Activated CD4-positive, alpha-beta T cell treated with anti-CD3 and anti-CD28 coated beads, Interleukin-2, amount 50 U/mL, for 16 hours (primary cell): ENCODE data around the gene DENND1A.

Source experiments
- DNase-seq: peaks from one replicate; pipeline ENCODE4 v3.0.0-alpha.2; 2020

The DENND1A gene

DNA sequence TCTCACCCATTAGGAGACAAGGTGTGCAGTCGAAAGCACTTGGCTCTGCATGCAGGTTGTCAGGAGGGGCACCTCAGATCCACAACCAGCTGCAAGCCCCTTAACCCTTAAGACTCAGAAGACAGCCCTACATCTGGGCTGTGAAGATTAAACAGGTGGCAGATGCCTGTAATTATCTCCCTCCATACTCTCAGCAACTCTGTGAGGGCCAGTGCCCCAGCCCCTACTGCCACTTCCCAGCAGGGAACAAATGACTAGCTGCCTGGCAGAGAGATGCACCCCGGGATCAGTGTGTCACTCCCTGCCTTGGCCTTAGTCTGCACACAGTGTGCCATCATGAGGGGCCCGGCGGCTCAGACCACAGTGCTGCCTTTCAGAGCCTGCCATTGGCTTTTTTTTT lies 532.0 kb downstream of the DENND1A start:
- DNase-seq: no peak

DNA sequence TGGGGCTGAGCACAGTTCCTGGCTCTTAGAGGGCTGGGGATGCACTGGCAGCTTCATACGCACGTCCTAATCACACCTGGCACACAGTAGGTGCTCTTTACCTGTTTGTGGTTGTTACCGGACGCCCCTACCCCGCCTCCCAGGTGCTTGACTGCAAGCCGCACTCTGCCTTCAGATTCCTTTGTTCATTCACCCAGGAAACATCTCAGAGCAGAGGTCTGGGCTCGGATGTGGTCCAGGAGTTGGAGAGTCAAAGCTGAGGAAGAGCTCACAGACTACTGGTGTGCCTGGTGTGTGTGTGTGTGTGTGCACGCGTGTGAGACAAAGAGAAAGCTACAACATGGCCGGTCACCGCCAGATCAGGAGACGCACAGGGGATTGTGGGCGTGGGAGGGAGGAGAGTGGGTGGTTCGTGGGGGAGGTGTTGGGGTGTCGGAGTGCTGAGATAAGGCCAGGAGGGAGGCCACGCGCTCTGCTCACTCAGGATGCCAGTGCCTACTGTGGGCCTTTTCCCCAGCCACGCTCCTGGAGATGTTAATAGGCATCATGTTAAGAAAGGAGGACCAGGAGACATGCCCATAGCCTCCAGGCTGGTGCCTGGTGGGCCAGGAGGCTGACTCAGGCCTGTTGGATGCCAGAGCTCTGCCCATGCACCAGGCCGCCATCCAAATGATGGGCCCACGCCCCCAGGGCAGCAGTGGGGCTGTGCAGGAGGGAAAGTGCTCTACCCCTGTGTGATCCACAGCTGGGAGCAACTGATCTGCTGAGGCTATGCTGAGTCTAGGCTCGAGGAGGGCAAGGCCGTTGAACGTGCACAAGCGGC lies 534.0 kb downstream of the DENND1A start:
- DNase-seq: no peak

DNA sequence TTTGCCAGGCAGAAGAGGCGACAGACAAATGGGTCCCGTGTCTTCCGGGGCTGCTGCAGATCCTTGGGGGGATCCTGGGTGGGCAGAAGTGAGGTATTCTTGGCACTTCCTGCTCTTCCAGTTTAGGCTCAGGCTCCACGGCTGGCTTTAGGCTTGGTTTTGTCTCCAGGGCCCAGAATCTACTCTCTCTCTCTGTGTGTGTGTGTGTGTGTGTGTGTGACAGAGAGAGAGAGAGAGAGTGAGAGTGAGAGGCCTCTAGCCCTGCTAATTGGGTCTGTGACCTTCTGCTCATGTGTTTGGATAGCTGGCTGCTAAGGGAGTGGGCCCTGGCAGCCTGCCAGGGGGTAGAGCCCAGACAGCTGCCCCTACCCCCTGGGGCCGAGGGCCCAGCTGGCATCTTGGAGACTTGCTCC lies 534.6 kb downstream of the DENND1A start:
- DNase-seq: no peak

DNA sequence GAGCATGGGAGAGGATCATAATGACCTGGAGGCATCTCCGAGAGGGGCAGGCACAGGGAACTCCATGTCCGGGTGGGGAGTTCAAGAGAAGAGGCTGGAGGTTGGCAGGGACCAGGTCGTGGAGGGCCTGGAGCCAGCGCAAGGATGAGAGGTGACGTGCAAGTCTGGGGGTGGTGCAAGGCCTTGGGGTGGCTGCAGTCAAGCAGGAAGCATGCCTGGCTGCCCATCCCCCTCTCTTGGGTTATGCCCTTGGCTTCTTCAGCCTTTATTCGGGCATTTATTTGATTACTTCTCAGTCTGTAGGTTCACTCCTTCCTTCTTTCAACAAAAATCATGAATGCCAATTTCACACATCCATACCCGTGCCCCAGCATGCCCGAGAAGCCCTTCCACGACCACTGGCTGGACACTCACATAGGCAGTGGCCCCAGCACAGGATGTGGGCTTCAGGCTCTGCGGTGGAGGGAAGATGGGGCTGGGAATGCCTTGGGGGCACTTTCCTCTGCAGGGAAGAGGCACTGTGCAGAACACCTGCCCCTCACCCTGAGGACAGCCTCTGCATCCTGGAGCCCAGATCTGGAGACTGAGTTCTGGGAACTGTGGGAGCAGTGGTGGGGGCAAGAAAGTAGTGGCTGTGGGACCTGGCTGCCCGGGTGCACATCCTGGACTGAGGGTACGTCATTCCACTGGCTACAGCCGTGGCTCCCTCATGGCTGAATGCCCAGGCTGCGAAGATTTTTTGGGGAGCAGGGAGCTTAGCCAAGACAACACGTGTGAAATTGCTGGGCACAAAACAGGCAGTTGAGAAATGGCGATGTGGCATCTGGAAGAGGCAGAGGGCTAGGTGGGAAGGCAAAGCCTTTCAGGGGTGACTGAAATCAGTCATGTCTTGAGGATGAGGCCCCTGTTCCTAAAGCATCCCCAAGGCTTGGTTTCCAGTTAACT lies 535.4 kb downstream of the DENND1A start:
- DNase-seq: no peak

DNA sequence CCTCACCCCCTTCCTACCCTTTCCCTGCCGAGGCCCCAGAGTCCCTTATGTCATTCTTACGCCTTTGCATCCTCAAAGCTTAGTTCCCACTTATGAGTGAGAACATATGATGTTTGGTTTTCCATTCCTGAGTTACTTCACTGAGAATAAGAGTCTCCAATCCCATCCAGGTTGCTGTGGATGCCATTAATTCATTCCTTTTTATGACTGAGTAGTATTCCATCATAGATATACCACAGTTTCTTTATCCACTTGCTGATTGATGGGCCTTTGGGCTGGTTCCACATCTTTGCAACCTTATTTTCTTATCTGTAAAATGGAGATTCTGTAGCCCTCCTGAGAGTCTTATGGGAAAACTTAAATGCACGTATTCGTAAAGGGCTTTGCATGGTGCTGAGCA lies 537.1 kb downstream of the DENND1A start:
- DNase-seq: no peak

DNA sequence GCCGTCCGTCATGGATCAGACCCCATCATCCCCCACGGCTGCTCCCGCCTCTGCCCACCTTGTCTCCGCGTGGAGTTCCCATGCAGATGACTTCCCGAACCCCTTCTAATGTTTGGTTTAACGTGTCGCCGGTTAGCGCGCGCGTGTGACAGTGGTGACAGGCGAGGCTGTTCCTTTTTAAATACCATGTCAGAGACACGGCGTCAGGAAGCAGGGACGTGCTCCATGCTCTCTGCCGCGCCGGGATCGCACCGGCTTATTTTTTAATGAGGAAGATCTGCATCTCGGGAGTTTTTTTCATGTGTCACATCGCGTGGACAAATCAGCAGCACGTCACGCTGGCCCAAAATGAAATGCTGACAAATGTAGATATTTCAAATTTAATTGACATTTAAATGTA lies 538.0 kb downstream of the DENND1A start:
- DNase-seq: no peak

DNA sequence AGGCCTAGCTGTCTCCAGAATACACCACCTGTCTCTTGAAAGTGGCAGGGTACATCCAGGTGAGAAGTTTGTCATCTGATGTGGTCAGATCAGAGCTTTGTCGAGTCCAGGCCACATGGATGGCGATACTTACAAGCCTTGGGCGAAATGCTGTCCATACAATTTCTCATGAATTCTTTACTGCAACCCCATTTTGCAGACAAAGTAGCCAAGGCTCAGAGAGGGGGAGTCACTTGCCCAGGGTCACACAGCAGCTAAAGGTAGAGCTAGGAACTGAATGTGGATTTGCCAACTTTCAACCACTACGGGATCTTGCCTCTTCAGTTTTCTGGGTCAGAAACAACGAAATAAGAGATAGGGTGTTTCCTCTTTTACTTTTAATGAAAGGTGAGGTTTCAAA lies 538.7 kb downstream of the DENND1A start:
- no peak for DNase-seq

DNA sequence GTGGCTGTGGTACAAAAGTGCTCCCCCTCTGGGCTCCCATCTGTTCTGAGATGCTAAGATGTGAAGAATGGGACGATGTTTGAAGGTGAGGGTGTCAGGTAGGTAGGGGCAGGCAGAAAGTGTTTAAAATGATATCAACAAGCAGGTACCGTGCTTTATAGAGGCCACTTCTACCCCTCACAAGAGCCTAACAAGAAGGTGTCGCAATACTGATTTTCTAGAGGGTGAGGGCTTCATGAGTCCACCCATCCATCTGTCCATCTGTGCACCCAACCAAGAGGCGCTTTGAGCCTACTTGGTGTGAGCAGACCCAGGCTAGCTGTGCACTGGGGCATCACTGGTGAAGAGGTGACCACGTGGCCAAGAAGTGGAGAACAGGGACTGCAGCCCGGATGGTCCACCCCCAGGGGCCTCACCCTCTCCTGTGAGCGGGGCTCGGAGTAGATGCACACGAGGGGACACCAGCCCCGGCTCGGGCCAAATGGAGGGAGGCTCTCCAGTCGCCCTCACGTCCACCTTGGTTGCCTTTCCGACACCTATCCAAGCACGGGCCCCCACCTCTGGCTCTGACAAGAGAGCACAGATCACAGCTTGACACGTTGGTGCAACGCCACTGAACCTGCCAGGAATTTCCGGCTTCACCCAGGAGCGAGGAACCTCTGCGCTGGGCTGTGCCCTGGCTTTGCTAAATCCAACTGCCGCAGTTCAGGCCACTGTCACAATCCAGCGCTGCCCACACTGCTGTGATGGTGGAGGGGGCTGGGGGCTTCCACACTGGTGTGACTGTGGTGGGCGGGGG lies 539.4 kb downstream of the DENND1A start:
- DNase-seq: no peak

DNA sequence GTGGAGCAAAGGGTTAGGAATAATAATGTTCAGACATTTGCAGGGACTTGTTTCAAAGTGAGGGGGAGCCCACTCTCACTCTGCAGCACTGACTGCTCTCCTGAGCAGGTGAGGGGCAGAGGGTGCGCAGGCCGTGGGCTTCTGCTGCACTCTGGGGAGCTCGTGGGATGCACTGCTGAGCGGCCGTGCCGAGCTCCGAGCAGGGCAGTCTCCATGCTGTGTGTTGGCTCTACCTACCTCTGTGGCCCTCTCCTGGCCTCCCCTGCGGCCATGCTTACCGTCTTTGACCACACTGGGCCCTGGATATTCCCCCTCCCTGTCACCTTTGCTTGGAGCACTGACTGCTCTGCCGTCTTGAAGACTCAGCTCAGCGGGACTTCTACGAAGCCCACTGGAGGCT lies 540.2 kb downstream of the DENND1A start:
- DNase-seq: no peak

DNA sequence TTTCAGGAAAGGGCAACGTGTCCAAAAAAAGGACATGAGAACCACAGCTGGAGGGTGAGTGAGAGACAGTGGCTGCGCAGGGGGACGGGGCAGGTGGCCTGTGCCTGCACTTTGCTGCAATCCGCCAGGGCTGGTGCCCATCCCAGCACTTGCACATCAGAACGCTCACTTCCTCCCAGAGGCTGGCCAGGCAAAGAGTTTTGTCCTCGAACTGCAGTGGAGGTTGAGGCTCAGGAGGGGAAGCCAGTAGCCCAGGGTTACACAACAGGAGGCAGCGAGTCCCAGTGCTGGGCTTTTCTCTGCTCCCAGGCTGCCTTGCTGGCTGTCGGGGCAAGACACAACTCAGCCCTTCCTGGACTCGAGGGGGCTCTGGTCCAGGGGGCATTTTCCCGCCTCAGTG lies 540.9 kb downstream of the DENND1A start:
- DNase-seq: no peak

DNA sequence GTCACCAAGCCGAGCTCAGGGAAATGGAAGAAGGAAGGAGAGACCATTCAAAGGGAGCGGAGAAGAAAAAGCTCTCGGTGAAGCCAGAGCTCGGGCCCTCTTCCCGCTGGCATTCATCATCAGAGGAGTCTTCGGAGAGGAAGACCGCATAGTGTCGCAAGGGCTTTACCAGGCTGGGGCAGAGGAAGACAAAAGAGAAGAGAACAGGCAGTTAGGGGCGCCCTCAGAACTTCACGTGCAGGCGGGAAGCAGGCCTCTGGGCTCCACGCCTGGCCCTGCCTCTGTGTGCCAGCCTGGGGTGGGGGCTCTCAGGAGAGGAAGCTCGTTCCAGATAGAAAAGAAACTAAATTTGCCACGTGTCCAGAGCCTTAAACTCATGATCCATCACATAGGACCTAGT lies 542.2 kb downstream of the DENND1A start:
- no peak for DNase-seq

DNA sequence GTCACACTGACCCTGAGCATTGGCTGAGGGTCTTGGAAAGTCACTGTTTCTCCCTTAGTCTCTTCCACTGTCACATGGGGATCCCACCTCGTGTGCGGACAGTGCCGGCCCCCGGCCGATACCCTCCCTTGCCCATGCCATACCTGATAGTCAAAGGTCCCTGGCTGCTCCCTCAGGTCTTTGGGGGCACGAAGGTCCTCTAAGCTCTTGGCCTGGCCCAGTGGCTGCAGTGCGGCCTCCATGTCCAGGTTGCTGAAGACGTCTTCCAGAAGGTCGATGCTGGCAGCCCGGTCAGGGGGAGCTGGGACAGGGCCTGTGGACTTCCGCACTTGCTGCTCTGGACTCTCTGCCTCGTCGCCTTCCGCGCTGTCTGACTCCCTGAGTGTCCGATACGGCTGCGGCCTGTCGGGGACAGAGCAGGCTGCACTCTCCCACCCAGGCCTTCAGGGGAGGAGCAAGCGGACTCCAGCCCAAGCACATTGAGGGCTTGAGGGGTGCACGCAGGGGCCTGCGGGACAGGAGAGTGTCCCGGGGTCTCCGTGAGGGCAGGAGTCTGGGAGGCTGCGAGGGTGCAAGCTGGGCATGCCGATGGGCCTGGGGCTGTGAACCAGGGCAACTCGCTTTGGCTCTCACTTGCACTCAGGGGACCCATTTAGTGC lies 546.3 kb downstream of the DENND1A start:
- DNase-seq: no peak

DNA sequence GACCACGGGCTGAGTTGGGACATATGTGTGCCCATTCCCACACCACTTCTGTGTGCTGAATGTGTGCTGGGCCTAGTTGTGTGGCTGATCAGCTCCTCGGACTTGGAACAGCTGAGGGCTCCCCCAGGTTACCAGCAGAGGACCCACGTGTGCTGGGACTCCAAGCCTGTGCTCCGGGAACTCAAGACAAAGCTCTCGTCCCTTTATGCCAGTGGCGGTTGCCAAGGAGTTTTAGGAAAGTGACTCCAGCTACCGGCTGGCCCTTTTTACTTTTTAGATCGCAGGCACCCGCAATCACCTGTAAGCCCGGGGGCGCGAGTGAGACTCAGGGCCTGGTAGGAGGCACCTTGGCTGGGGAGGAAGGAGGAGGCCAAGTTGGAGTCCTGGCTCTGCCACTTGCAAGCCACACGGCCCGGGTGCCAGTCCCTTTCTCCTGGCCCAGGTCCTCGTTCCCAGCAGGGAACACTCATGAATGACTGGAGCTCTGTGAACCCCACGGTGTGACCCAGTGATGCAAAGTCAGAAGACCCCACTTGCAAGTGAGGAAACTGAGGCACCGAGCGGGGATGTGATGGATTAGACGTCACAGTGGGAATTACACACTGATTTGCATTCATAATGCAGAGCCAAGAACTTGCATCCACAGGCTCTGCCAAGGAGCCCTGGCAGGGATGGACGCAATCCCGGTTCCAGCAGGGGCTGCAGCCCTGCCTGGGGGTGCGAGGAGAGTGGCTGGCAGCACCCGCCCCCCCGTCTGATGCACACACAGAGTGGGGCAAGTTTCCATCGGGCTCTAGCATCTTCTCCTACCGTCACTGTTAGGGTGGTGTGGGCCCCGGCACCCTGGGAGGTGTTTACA lies 547.0 kb downstream of the DENND1A start:
- no peak for DNase-seq

DNA sequence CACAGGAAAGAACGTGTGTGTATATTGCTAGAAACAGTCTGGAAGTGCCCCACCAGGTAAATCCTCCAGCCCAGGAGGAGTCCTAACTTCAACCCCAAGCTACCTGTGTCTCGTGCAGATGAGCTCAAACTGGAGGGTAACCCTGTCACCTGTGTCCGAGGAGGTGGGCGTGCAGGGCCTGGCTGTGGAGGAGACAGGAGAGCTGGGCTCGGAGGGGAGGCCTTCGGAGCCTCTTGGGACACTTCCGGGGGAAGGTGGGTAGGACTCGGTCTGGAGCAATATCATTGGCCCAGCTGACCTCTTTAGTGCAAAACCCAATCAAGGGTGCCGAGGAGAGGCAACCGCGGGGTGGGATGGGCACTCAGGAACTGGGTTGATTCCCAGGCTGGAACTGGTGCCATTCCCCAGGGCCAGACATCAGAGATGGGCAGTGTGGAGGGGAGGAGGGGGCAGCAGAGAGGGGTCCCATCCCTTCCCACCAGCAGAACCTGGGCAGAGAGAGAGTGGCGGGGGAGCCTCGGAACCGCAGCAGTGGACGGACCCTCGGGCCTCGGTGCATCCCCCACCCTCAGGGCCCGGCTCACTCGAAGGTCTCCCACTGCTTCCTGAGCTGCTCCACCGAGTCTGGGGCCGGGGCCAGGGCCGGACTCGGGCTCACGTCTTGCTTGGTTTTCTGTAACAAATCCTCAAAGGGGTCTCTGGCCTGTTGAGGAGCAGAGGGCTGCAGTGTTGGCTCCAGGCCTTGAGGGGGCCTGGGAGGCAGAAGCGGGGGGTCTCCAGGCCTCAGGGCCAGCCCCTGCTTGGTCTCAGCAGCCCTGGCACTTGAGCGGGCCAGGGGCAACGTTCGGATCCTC lies 548.8 kb downstream of the DENND1A start:
- DNase-seq: no peak

DNA sequence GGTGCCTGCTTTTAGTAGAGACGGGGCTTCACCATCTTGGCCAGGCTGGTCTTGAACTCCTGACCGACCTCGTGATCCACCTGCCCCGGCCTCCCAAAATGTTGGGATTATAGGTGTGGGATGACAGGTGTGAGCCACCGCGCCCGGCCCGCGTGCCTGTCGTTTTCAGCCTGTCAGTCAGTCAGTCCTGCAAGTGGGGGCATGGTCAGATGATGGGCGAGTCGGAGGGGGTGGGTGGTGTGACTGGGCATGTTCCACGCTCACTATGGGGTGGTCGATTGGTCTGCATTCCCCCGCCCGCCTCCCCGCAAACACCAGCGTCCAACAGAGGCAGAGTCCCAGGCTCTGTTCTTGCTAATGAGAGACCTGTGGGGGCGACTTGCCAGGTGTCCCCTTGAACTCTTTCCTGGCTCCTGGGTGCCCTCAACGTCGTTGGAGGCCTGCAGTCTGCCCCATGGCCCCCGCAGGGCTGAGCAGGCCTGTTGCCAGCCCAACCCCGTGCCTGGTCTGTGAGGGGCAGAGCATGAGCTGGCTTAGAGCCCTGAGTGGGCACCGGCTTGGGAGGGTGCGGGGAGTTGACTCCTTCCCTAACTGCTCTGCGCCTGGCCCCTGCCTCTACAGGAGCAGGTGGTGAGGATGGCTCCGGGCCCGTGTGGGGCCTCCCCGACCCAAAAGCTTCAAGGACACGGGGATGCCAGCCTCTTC lies 550.8 kb downstream of the DENND1A start:
- no peak for DNase-seq

DNA sequence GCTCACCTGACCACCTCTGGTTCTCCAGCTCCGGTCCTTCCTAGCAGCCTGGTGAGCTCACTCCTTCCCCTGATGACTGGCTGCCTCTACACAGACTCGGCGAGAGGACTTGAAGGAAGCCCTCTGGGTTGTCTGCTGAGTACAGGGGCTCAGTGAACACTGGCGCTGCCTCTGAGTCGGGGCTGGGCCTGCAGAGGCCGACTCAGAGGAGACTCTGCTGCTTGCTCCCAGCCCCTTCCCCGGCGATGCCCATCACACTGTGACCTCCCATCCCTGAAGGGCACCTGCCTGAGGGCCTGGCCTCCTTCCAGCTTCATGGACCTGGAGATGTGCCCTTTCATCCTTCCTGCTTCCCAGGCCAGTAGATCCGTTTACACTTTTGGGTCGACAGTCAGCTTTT lies 551.9 kb downstream of the DENND1A start:
- DNase-seq: no peak

DNA sequence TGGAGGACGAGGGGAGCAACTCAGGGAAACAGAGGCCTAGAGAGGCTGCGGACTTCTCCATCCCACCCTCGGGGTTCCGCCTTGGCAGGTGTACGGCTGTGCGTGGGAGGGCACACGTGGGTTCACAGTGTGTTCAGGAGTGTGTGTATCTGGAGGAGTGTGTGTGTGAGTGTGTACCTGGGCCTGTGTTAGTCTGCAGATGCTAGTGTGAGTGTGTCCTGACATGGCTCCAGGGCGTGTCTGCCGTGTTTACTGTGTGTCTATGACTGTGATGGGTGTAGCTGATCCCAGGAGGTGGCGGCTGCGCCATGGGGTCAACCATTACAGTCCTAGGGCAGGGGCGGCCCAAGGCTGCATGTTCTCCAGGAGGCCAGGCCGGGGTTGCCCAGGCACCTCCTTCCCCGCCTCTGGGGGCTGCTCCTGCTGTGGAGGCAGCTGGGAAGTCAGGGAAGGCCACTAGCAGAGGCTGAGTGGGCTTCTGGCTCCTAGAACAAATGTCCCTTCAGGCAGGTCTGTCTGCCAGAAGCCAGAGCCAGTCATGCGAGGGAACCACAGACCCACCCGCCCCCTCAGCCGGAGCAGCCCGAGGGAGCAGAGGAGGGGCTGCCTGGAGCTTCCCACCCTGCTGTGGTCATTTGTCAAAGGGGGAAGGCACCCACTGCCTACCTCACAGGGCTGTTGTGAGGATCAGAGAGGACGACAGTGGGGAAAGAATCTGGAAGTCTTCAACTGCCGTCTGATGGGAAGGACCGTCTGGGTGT lies 552.5 kb downstream of the DENND1A start:
- DNase-seq: no peak

DNA sequence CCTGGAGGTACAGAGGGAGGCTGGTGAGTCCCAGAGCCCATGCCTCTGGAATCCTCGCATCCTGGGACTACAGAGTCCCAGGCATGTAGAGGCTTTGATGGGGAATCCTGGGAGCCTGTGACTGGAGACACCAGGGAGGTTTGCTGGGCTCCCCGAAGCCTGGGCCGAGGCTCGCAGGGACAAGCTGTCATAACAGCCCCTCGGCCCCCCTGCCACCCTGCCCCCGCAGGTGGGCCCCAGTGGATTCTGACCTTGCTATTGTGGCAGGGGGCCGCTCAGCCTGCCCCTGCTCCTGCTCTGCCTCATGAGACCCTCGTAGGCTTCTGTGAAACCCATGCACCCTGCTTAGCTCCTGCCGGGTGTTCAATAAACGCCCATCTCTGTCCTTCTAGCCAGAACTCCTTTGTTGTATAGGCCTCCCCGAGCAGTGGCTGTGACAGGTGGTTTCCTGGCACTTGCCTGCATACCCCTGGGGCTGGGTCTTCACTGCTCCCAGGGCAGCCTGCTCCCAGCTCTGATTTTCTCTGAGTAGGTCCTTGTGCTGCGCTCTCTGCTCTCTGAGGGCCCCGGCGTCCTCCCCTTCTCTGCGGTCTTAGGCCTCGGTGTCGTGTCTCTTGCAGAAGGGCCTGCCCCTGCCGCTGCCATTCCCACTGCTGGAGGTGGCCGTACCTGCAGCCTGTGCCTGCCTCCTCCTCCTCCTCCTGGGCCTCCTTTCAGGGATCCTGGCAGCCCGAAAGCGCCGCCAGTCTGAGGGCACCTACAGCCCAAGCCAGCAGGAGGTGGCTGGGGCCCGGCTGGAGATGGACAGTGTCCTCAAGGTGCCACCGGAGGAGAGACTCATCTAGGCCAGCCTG lies 553.5 kb downstream of the DENND1A start:
- DNase-seq: no peak
